Measurements from ENCODE around the gene FRMD8.
A peak's percentile ranks its signal among the peaks of the same experiment; 100 is the strongest.

Gene FRMD8

DNA sequence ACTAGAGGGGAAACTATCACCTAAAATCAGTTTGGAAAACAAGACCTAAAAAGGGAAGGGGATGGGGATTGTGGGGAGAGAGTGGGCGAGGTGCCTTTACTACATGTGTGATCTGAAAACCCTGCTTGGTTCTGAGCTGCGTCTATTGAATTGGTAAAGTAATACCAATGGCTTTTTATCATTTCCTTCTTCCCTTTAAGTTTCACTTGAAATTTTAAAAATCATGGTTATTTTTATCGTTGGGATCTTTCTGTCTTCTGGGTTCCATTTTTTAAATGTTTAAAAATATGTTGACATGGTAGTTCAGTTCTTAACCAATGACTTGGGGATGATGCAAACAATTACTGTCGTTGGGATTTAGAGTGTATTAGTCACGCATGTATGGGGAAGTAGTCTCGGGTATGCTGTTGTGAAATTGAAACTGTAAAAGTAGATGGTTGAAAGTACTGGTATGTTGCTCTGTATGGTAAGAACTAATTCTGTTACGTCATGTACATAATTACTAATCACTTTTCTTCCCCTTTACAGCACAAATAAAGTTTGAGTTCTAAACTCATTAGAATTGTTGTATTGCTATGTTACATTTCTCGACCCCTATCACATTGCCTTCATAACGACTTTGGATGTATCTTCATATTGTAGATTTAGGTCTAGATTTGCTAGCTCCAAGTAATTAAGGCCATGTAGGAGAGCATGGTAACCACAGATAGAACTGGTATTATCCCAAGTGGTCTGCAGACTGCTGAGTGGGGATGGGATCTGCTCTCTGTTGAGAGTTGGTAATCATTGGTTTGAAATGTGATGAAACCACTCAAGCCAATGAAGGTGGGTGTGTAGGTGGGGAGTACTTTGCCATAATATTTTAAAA, 39.8 kb downstream of the FRMD8 start:
- no peak for DNase-seq

DNA sequence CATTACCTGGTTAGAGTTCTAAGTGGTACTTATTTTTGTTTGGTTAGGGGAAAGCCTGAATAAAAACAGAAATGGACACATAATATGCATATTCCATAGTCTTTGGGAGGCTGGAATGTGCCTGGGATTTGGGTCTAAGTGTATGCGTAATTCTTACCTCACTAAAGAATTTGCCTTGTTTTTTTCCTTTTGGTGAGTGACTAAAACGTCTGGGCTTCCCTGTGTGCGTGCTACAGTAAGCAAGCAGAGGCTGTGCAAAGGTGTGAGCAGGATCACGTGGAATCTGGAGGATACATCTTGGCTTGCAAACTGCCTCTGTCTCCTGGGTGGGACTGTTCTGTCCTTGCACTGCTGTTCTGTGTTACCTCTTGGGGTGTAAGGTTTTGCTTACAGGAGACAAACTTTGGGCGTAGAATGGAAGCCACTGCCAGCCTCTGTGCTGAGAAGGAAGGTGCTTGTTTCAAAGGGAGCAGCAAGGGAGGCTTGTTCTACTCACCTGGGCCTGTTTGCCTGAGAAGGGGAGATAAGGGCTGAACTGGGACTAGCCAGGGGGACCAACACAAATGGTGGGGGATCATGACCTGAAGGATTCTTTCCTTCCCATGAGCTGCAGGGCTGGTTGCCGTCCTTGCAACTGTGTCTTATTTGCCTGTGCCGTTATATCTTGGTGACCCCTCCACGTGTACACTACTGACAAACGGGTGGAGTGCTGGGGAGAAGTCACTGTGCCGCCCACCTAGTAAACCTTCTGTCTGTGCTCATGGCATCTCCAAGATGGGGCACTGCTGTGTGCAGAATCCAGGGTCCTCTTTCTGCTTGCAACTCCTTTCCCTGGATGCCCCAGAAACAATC, 40.6 kb downstream of the FRMD8 start:
- peak; percentile 63 for DNase-seq

DNA sequence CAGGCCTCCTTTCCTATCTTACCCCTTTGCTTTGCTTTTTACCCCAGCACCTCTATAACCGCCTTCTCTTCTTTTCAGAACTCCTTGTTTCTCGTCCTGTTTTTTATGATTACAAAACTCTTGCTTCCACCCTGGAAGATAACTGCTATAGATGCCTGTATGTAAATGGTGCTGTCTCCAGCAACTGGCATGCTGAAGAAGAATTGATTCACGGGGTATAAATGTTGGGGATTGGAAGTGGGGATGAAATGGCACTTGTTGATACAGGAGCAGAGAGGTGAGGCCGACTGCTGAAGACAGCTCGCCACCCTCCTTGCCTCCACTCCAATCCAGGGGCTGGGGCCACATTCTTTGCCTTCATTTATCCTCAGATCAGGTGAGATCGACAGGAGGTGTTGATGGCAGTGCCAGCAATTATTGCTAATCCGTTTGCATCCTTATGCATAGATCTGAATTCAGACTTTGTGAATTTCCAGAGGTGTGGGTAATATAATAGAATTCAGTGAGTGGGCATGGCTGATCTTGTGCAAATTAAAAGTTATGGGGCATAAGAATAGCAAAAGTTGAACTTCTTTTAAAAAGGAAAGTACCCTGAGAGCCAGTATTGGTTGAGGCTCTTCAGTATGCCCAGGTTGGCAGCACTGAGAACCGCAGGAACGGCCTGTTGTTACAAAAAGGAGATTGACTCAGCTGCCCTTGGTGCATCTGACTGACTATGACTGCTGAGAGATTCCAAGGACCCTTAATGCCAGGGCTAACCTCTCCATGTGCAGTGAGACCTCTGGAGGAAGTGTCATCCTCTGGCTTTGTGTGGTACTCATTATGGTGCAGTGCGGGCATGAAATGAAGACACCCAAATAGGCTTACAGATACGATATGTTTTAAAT, 41.5 kb downstream of the FRMD8 start:
- DNase-seq, result peak; percentile 60

DNA sequence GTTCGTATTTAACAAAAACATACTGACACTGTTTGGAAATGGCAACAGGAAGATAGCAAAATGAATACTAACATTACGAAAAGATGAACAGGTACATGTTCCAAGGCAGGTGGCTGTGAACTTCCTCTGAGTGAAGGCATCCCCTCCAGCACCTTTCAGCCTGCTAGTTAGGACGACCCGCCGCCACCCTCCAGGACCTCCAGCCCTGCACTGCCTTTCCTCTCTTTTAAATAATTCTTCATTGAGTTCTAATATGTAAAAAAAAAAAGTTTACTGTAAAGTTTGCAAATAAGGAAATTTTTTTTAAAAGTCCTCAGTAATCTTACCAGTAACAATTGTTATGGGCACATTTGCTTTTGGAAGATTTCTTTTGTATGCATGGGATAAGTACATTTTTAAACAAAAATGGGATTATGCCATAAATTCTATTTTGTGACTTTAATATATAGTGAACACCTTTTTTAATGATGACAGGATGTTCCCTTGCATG, 42.2 kb downstream of the FRMD8 start:
- DNase-seq, result no peak

DNA sequence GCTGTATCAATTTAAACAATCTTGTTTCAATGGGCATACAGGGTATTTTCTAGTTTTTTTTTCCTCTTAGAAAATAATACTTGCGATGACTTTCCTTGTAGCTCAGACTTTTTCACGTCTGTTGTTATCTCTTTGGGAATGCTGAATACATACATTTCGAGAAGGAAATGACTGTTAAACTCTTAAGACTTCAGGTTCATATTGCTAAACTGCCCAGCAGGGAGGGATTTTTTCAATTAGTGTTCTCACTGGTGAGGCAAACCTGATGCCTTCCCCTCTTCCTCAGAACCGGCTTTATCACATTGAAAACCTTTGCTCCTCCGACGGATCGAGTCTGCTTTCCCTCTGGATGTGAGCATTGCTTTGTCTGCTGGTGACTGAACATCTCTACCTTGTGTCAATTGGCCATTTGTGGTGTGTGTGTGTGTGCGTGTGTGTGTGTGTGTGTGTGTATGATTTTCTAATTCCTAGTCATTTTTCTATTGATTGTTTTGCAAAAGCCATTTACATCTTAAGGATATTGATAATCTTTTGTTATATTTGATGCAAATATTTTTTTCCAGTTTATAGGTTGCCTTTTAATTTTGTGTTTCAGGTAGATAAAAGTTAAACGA, 42.7 kb downstream of the FRMD8 start:
- no peak for DNase-seq

DNA sequence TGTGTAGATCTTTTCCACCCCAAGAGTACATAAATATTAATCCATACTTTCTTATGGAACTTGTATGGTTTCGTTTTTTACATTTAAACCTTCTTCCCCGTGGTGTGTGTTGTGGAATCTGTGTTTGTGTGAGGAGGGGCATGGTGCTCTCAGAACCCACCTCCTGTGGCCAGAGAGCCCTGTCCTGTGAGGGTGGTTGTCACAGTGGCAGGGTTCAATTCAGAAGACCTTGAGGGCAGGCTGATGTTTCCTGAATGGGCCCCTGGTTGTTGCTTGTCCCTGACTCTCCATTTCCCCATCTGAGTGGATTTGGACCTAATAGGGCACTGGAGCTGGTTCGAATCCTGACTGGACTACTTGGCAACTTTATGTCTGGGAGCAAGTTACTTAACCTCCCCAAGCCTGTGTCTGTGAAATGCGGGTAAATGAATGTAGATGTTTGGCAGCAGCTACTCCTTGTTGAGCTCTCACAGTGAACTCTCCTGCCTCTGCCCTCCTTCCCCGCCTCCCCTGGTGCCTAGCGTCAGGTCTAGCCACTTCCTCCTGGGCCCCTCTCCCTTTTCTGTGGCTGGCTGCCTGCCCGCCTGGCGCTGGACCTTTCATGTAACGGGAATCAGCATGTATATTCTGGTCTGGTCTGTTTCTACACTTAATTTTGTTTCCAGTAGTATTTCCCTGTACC, 43.4 kb downstream of the FRMD8 start:
- peak; percentile 54 for DNase-seq

DNA sequence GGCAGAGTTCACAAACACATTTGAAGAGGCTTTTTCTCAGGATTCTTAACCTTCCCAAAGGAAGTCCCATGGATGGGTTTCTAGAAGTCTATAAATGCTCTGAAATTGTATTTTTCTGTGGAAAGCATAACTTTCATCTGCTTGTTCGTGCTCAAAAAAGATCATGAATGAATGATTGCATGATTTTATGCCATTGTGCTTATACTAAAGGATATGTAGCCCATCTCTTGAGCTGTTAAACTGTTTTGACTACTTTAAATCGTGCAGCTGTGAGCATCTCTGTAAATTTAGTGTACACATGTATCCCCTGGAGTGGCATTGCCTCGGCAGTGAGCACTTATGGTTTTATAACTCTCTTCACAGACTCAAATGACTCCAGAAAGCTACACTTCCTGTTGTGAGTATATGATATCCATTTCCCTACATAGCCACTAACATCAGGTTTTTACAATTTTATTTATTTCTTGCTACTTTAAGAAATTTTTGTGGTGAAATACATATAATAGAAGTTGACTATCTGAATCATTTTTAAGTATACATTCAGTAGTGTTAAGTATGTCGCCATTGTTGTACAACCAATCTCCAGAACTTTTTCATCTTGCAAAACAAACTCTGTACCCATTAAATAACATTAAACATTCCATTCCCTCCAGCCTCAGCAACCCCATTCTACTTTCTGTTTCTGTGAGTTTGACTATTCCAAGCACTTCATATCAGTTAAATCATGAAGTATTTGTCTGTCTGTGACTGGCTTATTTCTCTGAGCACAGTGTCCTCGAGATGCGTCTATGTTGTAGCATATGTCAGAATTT, 44.2 kb downstream of the FRMD8 start:
- no peak for DNase-seq

DNA sequence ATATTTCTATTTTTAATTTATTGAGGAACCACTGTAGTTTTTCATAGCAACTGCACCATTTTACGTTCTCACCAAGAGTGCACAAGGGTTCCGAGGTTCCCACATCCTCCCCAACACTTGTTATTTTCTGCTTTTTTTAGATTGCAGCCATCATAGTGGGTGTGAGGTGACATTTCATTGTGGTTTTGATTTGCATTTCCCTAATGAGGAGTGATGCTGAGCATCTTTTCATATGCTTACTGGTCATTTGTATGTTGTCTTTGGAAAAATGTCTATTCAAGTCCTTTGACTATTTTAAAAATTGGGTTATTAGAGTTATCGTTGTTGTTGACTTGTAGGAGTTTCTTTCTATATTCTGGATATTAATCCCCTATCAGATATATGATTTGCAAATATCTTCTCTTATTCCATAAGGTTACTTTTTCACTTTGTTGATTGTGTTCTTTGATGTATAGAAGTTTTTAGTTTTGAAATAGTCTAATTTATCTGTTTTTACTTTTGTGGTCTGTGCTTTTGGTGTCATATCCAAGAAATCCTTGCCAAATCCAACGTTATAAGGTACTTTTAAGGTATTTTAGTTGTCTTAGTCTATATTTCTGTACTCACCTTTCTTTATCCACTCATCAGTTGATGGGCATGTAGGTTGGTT, 45.1 kb downstream of the FRMD8 start:
- no peak for DNase-seq

DNA sequence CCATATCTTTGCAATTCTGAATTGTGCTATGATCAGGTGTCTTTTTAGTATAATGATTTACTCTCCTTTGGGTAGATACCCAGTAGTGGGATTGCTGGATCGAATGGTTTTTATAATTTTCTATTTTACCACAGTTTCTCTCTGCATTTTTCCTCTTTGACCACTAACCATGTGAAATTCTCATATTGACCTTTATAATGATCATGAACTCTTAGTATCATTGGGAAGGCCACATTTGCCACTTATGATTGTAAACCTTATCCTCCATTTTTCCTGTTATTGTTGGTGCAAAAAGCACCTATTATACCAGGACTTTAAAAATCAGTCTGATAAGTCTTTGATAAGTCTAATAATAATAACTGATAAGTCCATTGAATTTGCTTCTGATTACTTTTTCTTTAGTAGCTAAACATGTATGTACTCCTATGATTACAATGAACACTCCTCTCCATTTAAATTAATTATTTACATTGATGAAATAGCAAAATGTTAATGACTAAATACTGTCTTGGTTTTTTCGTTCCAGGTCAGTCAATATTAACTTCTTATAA, 45.7 kb downstream of the FRMD8 start:
- DNase-seq, result no peak

DNA sequence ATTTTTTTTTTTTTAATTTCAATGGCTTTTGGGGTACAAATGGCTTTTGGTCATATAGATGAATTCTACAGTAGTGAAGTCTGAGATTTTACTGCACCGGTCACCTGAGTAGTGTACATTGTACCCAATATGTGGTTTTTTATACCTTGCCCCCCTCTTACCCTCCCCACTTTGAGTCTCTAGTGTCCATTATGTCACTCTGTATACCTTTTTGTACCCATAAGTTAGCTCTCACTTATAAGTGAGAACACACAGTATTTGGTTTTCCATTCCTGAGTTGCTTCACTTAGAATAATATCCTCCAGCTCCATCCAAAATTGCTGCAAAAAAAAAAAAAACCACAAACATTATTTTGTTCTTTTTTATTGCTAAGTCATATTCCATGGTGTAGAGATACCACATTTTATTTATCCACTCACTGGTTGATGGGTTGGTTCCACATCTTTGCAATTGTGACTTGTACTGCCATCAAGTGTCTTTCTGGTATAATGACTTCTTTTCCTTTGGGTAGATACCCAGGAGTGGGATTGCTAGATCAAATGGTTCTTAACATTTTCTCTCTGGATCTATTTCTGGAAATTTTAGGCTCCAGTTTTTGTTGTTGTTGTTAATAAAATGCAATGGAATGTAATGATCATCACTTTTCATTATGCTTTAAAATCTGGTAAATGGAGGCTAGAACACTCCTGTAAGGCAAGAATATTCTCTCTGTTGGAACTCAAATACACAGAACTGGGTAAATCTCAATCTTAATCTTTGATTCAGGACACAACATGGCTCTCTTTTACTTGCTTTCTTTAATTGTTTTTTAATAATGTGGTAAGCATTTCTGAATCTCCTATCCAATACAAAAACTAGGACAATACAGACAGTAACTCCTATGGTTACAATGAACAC, 46.5 kb downstream of the FRMD8 start:
- DNase-seq, result no peak

DNA sequence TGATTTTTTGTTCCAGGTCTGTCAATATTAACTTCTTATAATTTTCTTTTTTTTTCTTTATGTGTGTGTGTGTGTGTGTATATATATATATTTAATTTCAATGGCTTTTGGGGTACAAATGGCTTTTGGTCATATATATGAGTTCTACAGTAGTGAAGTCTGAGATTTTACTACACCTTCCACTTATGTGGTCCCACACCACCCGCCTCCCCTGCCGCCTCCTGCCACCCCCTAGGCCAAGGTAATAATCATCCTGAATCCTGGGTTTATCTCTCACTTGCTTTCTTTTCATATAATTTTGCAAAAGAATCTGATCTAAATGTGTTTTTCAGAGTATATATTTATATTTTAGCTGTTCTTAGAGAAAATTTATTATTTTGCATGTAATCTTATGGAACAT, 47.2 kb downstream of the FRMD8 start:
- DNase-seq, result no peak

DNA sequence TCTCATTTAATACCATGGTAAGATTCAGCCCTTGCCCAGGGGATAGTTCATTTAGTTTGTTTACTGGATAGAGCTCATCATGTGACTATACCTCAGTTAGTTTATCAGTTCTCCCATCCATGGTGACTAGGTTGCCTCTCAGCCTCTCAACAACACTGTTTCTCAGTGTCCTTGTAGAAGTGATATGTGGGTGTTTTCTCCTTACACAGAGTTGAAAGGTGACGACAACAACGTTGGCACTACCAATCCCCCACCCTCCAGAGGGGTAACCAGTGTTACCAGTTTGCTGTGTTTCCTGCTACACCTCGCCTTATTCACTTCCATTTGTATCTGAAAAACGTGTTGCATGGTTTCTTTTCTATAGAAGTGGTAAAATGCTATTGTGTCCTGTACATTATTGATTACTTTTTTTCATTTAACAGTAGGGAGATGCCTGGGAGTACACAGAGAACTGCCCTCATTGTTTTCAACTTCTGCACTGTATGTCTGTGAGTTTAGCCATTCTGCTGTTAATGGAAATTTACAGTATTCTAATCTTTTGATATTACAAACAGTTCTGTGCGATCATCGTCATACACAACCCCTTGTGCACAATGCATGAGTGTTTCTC, 47.7 kb downstream of the FRMD8 start:
- no peak for DNase-seq

DNA sequence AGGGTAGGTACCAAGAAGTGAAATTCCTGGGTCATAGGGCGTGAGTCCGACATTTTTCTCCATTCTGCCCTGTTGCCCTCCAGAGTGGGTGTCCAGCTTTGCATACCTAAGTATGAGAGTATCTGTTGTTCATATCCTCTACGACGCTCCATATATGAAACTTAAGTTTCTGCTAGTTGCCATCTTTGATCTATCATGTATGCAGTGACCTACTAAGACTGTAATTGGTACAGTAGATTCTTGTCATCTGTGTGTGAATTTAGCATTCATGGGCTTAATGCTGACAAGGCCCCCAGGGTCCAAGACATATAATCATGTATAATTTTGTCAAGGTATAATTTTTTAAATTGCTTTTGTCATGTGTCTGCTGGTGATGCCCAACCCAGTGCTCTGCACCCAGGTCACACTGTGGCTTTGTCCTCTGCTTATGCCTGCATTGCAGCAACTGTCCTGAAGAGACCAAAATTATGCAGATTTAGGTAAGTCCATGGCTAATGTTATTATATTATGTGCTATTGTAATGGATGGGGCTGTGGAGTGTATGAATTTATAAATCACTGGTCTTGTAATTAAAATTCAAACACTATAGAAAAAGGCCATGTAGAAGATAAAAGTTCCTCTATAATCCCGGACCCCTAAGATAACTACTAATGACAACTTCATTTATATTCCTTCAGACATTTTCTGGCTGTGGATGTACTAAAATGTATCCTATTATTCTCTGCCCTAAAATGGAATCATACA, 48.4 kb downstream of the FRMD8 start:
- no peak for DNase-seq

DNA sequence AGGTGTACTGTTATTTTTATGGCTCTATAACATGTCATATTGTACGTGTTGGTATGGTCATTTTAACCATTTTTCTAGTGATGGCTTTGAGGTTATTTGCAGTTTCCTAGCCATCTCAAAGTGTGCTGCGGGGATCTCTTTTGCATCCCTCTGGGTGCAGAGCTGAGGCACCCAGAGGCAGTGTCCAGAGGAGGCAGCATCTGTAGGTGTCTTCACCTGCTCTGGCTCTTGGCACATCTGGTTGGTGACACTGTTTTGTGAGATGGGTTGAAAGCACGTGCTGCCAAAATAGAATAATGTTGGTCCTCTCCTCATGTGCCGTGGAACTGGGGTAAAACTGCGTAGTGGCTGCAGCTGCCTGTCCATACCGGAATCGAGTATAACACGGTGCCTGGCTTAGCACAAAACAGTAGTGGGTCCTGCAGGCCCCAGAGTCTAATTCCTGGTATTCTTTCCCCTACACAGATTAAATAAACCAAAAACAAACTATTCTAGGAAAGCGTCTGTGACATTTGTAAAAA, 49.0 kb downstream of the FRMD8 start:
- no peak for DNase-seq

DNA sequence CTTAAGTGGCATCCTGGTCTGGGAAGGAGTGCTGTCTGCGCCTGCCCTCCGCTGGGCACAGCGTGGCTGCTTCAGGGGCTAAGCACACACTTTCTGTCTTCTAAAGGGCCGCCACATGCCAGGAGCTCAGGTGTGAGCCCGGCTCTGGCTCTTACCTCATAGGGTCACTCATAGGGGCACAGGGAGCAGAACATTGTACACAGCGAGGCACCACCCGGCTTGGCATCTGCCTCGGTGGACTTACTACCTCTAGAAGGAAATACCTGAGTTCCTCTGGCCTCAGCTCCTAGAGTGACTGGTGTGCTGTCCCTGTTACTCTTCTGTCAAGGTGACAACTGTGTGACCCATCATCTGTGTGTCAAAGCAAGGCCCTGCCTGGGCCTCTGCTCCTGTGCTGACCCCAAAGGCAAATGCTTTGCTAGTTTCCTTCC, 49.6 kb downstream of the FRMD8 start:
- no peak for DNase-seq

DNA sequence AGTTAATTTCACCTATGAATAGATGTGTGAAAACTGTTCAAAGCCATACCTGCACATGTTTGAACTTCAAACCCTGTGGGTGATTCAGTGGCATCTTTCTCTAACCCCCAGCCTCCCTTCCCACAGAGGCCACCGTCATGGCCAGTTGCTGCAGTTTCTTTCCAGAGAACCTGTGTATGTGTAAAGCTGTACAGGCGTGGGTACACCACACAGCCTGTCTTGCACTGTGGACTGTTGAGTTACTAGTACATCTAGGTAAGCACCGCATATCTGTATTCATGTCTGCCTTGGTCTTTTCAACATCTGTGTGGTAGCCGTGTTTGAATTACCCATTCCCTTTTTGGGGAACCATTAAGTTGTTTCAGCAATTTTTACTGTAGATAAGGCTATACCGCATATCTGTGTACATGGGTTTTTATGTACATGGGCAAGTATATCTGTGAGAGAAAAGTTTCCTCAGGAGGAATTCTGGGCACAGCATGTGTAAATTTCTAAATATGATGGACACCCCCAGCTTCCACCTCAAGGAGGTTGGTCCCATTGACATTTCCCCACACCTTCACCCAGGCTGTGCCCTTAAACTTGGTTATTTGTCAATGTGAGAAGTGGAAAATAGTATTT, 50.1 kb downstream of the FRMD8 start:
- DNase-seq, result no peak
